D721Med (cell line): ENCODE data around the gene NFIA.
"Not testable (repeated sequence)": the region's sequence is repeated elsewhere in the genome, so short reads cannot be mapped to it uniquely, and the experiment has no call there.

Experiments
- DNase-seq: peaks from one replicate; pipeline ENCODE4 v3.0.0; 2011; ENCODE audit warnings: low spot score; ENCODE audit not compliant: insufficient read length
- FAIRE-seq: peaks from 2 replicates; lab custom pipeline; 2011; peaks lifted over from hg19 to GRCh38; lab: Jason Lieb, UNC
- CTCF ChIP-seq: IDR thresholded peaks from 2 replicates; pipeline ENCODE4 v1.5.1; 2012; ENCODE audit warnings: mild to moderate bottlenecking, control low read depth; ENCODE audit not compliant: insufficient read depth; ENCODE audit errors: missing control alignments

The NFIA gene

GRCh38 chr1:61460191-61460590 is 377.8 kb downstream of the NFIA start:
- DNase-seq = no peak
- FAIRE-seq = no peak
- TF ChIP-seq CTCF = no peak

GRCh38 chr1:61461406-61462384 is 379.3 kb downstream of the NFIA start:
- no peak for DNase-seq
- TF ChIP-seq CTCF = no peak
- no peak for FAIRE-seq

- DNase-seq = no peak
- FAIRE-seq = no peak
These were observed 380.3 kb downstream of the NFIA start for GRCh38 chr1:61462628-61463027.

GRCh38 chr1:61463220-61463619 is 380.9 kb downstream of the NFIA start:
- DNase-seq (no peak), FAIRE-seq (no peak)
- TF ChIP-seq CTCF = no peak

More at GRCh38 chr1:61462628-61463027, 380.3 kb downstream of the NFIA start:
- no peak for TF ChIP-seq CTCF

- FAIRE-seq, DNase-seq: not testable (repeated sequence)
These were observed 385.5 kb downstream of the NFIA start for GRCh38 chr1:61467836-61468235.

GRCh38 chr1:61469365-61469764 is 387.0 kb downstream of the NFIA start:
- DNase-seq (no peak), FAIRE-seq (no peak)
- no peak for TF ChIP-seq CTCF

GRCh38 chr1:61472876-61473275 is 390.5 kb downstream of the NFIA start:
- no peak for TF ChIP-seq CTCF
- DNase-seq (no peak), FAIRE-seq (no peak)
